ENCODE measurements around the gene LAMB1.

The LAMB1 gene

GRCh38 chr7:108020585-108020984, 17.6 kb upstream of the LAMB1 start:
- TF ChIP-seq, protein P1, sequence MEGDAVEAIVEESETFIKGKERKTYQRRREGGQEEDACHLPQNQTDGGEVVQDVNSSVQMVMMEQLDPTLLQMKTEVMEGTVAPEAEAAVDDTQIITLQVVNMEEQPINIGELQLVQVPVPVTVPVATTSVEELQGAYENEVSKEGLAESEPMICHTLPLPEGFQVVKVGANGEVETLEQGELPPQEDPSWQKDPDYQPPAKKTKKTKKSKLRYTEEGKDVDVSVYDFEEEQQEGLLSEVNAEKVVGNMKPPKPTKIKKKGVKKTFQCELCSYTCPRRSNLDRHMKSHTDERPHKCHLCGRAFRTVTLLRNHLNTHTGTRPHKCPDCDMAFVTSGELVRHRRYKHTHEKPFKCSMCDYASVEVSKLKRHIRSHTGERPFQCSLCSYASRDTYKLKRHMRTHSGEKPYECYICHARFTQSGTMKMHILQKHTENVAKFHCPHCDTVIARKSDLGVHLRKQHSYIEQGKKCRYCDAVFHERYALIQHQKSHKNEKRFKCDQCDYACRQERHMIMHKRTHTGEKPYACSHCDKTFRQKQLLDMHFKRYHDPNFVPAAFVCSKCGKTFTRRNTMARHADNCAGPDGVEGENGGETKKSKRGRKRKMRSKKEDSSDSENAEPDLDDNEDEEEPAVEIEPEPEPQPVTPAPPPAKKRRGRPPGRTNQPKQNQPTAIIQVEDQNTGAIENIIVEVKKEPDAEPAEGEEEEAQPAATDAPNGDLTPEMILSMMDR (IDR thresholded peaks at IDR 0.05; ENCODE audit: insufficient read depth, low read depth, low read length, missing control alignments), result no peak
- H3K4me3 ChIP-seq (ENCODE audit: low read depth, low read length), result no peak overlapping the region
- DNase-seq (ENCODE audit: low read depth), result no peak

GRCh38 chr7:108018668-108019067, 15.7 kb upstream of the LAMB1 start:
- no peak for DNase-seq (ENCODE audit: low read depth)
- TF ChIP-seq, protein P1 (IDR thresholded peaks at IDR 0.05; ENCODE audit: insufficient read depth, low read depth, low read length, missing control alignments), result no peak
- H3K4me3 ChIP-seq (ENCODE audit: low read depth, low read length), result no peak overlapping the region

DNA sequence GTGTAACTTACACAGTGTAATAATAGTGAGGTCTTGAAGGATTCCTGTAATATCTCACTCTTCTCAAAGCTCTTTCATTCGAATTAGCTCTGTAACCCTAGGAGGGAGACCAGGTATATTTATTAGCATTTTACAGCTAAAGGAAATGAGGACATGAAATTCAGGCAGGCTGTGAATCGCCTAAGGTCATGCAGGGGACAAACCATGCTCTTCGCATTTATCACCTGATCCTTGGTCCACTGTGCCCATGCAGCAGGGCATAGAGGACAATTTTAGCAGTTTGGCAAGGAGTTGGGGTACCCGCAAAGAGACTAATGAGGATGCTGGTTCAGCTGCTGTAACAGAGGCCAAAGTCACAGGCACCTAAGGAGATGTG, 14.8 kb upstream of the LAMB1 start:
- TF ChIP-seq, protein P1 (IDR thresholded peaks at IDR 0.05; ENCODE audit: insufficient read depth, low read depth, low read length, missing control alignments), result no peak
- no peak overlapping the region for H3K4me3 ChIP-seq (ENCODE audit: low read depth, low read length)
- DNase-seq (ENCODE audit: low read depth), result no peak

GRCh38 chr7:108016841-108017775, 14.1 kb upstream of the LAMB1 start:
- TF ChIP-seq, protein P1 (IDR thresholded peaks at IDR 0.05; ENCODE audit: insufficient read depth, low read depth, low read length, missing control alignments), result peak; percentile 18
- peak; percentile 7 for DNase-seq (ENCODE audit: low read depth)
- no peak overlapping the region for H3K4me3 ChIP-seq (ENCODE audit: low read depth, low read length)

- H3K4me3 ChIP-seq (ENCODE audit: low read depth, low read length), result no peak overlapping the region
- TF ChIP-seq, protein P1 (IDR thresholded peaks at IDR 0.05; ENCODE audit: insufficient read depth, low read depth, low read length, missing control alignments), result no peak
- DNase-seq (ENCODE audit: low read depth), result no peak
Observed at GRCh38 chr7:108015740-108016139, 12.8 kb upstream of the LAMB1 start.

GRCh38 chr7:108014747-108015682, 12.1 kb upstream of the LAMB1 start:
- no peak overlapping the region for H3K4me3 ChIP-seq (ENCODE audit: low read depth, low read length)
- DNase-seq (ENCODE audit: low read depth), result no peak
- TF ChIP-seq, protein P1 (IDR thresholded peaks at IDR 0.05; ENCODE audit: insufficient read depth, low read depth, low read length, missing control alignments), result no peak

Measured in GM12865 (cell line).